ACC112 (cell line): ENCODE measurements around the gene ZFP90.
"Not testable (repeated sequence)": the region's sequence is repeated elsewhere in the genome, so short reads cannot be mapped to it uniquely, and the experiment has no call there.

Source experiments
- H2AFZ ChIP-seq: fragments of 200-600 bp; sonication (generic); one replicate; pipeline ENCODE4 v1.6.0; 2017; ENCODE audit warnings: antibody characterized with exemption, low read length; ENCODE audit not compliant: unreplicated experiment
- H3K27ac ChIP-seq: fragments of 200-600 bp; sonication (generic); 2 replicates; pipeline ENCODE4 v1.5.1; 2014; ENCODE audit warnings: low read depth, mild to moderate bottlenecking, antibody characterized with exemption, low read length, moderate library complexity
- H3K27me3 ChIP-seq: fragments of 200-600 bp; sonication (generic); 2 replicates; pipeline ENCODE4 v1.6.1; 2014; ENCODE audit warnings: mild to moderate bottlenecking, antibody characterized with exemption, low read length, moderate library complexity, mixed read lengths; ENCODE audit not compliant: insufficient read depth
- H3K36me3 ChIP-seq: fragments of 200-600 bp; sonication (generic); 2 replicates; pipeline ENCODE4 v1.6.1; 2016; ENCODE audit warnings: mild to moderate bottlenecking, antibody characterized with exemption, low read length, moderate library complexity, mixed read lengths; ENCODE audit not compliant: insufficient read depth
- H3K4me1 ChIP-seq: fragments of 200-600 bp; sonication (generic); one replicate; pipeline ENCODE4 v1.6.1; 2016; ENCODE audit warnings: low read length, mixed read lengths; ENCODE audit not compliant: insufficient read depth, unreplicated experiment, control insufficient read depth
- H3K4me3 ChIP-seq: fragments of 200-600 bp; sonication (generic); 2 replicates; pipeline ENCODE4 v1.5.1; 2014; ENCODE audit warnings: mild to moderate bottlenecking, low read depth, low read length
- H3K79me2 ChIP-seq: fragments of 200-600 bp; sonication (generic); one replicate; pipeline ENCODE4 v1.6.0; 2016; ENCODE audit warnings: low read length; ENCODE audit not compliant: control insufficient read depth, unreplicated experiment, insufficient read depth

Gene ZFP90

DNA sequence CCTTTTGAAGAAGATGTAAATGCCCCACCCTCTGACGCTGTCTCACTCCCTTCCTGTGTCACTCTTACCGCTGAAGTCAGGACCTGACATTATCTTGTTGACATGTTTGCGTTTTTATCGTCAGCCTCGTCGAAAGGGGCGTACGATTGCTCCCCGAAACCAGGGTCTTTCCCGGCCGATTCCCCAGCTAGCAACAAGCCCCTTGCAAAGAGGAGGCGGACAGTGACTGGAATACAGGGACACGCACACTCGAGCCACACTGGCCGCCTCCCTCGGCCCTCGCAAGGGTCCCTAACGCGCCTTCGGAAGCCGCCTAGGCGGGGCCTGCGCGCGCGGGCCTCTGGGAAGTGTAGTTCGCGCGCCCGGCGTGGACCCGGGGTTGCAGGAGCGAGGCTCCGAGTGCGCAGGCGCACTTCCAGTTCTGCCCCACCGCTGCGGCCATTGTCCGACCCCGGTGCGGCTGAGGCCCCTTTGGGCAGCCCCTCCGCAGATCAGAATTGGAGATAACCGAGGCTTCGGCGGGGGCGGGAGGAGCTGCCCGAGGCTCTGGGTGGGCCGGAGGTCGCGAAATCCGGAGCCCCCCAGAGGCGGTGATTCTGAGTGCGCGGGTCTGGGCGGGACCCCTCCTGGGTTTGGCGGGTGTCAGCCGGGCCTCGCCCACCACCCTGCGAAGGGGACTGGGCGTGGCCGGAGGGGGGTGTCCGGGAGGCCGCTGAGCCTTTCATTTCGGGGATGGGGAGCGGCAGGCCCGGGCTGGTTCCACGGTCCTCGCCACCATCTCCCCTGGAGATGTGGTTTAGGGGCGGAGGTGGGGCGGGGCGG, at the start of gene ZFP90:
Gene ZFP90 (plus strand): TSS at position 412 of the 822 bp plus-strand sequence. CDS start 502 bp downstream, outside the sequence.
- H3K79me2 ChIP-seq: peaks cover 11% of the 10 kb centered on the region
- H3K27me3 ChIP-seq: no peaks in the 10 kb centered on the region
- peak within 1 kb of the TSS; percentile 97 for H2AFZ ChIP-seq
- H3K27ac ChIP-seq: no peak within 1 kb of the TSS
- peak within 1 kb of the TSS; percentile 94 for H3K4me3 ChIP-seq
- H3K36me3 ChIP-seq: peaks cover 19% of the 10 kb centered on the region
- H3K4me1 ChIP-seq: no peaks in the 10 kb centered on the region

- Histone ChIP-seq H3K4me3 (no peak overlapping the region), H3K79me2 (no peaks in the 10 kb centered on the region), H3K27me3 (peaks cover 17% of the 10 kb centered on the region; the same call in 1 of the 2 replicates), H3K27ac (no peak overlapping the region), H3K4me1 (peaks cover 14% of the 10 kb centered on the region), H3K36me3 (no peaks in the 10 kb centered on the region), H2AFZ (no peak overlapping the region)
These were observed 48.7 kb upstream of the ZFP90 start for GRCh38 chr16:68490358-68490757.

DNA sequence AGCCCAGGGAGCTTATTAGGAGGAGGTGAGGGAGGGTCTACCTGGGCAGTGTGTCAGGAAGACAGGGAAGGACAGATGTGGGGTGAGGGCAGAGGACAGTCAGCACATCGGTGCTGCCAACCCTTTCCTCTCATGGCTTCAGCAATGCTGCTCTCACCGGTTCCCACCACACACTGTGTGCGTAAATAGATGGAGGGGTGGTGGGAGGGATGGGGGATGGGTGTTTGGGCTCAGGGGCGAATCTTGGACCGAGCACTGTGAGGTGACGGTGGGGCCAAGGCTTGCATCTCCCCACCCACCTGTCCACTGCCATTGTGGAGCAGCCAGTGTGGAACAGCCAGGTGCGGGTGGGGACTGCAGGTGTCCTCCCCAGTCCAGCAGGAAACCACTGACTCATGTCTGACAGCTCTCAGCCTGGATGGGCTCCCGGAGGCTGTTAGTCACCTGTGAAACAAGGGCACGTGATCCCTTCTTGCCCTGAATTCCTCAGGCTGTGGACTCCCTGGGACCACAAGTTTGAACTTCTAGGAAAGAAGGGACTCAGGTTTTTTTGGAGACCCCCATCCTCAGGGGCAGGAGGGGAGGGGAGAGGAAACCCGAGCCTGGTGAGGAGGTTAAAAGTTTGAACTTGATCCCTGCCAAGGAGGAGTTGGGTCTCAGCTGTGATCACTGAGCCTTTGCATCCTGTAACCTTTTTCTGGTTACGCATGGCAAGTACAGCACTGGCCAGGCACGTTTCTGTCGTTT, 48.1 kb upstream of the ZFP90 start:
- no peaks in the 10 kb centered on the region for H3K79me2 ChIP-seq
- no peak overlapping the region for H3K27ac ChIP-seq
- H3K4me3 ChIP-seq: no peak overlapping the region
- H2AFZ ChIP-seq: no peak overlapping the region
- no peaks in the 10 kb centered on the region for H3K36me3 ChIP-seq
- H3K27me3 ChIP-seq: peaks cover 14% of the 10 kb centered on the region; the same call in 1 of the 2 replicates
- peaks cover 15% of the 10 kb centered on the region for H3K4me1 ChIP-seq

- Histone ChIP-seq H3K4me1 (peaks cover 20% of the 10 kb centered on the region), H3K27ac (no peak overlapping the region)
These were observed 47.5 kb upstream of the ZFP90 start for GRCh38 chr16:68491576-68491950.

GRCh38 chr16:68492151-68492542, 46.9 kb upstream of the ZFP90 start:
- H3K27me3 ChIP-seq: peaks cover 11% of the 10 kb centered on the region; the same call in 1 of the 2 replicates
- H3K36me3 ChIP-seq: no peaks in the 10 kb centered on the region
- H3K79me2 ChIP-seq: no peaks in the 10 kb centered on the region
- no peak overlapping the region for H3K27ac ChIP-seq
- no peak overlapping the region for H2AFZ ChIP-seq
- no peak overlapping the region for H3K4me3 ChIP-seq
- peaks cover 15% of the 10 kb centered on the region for H3K4me1 ChIP-seq

More at GRCh38 chr16:68491576-68491950, 47.5 kb upstream of the ZFP90 start:
- Histone ChIP-seq H3K79me2 (no peaks in the 10 kb centered on the region), H3K36me3 (no peaks in the 10 kb centered on the region), H2AFZ (no peak overlapping the region), H3K4me3 (no peak overlapping the region), H3K27me3 (peaks cover 14% of the 10 kb centered on the region; the same call in 1 of the 2 replicates)

DNA sequence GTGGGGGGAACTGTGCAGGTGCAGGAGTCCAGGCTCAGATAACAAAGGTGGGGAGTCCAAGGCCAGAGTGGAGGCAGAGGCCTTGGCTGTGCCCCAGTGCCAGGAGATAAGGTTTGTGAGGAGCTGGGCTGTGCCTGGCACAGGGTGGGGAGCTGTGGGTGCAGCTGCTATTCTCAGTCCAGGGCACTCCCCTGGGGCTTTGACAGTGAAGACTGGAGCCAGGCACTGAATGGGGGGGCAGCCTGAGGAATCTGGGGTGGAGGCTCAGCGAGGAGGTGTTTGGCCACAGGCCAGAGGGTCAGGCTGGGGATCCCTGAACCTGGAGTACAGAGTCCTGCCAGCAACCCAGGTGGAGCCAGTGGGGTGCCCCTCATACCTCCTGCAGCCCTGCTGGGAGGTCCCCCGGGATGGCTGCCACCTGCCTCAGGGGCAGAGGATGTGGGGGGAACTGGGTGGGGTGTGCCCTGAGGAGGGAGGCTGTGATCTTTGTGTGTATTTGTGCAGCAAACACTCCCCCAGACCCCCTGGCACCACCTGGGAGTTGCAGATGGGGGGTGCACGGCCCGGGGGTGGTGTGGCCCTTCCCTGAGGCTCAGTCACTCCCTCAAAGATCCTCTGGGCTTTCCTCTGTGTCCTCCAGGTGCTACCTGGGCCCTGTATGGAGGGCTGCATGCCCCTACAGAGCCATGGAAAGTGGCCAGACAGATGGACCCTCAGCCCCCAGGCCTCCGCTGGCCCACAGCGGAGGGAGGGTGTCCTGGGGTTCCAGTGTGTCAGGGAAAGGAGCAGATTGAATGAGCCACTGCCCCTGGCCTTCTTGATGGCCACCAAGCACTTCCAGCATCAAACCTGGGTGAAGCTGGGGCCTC, 46.3 kb upstream of the ZFP90 start:
- Histone ChIP-seq H3K79me2 (no peaks in the 10 kb centered on the region), H3K4me3 (no peak overlapping the region), H3K27ac (no peak overlapping the region), H3K27me3 (peaks cover 7% of the 10 kb centered on the region; the same call in 1 of the 2 replicates), H2AFZ (no peak overlapping the region), H3K4me1 (peaks cover 11% of the 10 kb centered on the region), H3K36me3 (no peaks in the 10 kb centered on the region)

- H3K4me1 ChIP-seq: peaks cover 11% of the 10 kb centered on the region
- H3K4me3 ChIP-seq: no peak overlapping the region
- H3K79me2 ChIP-seq: no peaks in the 10 kb centered on the region
- no peak overlapping the region for H2AFZ ChIP-seq
- no peaks in the 10 kb centered on the region for H3K36me3 ChIP-seq
- no peak overlapping the region for H3K27ac ChIP-seq
- H3K27me3 ChIP-seq: 0 out of 2 replicates have a peak, but pooled peaks cover 3% of the 10 kb centered on the region
These were observed 45.5 kb upstream of the ZFP90 start for GRCh38 chr16:68493412-68494070.

GRCh38 chr16:68494261-68494660, 44.8 kb upstream of the ZFP90 start:
- H3K27ac ChIP-seq, H3K79me2 ChIP-seq, H3K4me3 ChIP-seq, H3K27me3 ChIP-seq, H3K36me3 ChIP-seq, H2AFZ ChIP-seq: not testable (repeated sequence)
- H3K4me1 ChIP-seq: peaks cover 11% of the 10 kb centered on the region

GRCh38 chr16:68496689-68497088, 42.4 kb upstream of the ZFP90 start:
- Histone ChIP-seq H3K4me3 (no peak overlapping the region), H3K4me1 (peaks cover 6% of the 10 kb centered on the region), H3K36me3 (no peaks in the 10 kb centered on the region)

DNA sequence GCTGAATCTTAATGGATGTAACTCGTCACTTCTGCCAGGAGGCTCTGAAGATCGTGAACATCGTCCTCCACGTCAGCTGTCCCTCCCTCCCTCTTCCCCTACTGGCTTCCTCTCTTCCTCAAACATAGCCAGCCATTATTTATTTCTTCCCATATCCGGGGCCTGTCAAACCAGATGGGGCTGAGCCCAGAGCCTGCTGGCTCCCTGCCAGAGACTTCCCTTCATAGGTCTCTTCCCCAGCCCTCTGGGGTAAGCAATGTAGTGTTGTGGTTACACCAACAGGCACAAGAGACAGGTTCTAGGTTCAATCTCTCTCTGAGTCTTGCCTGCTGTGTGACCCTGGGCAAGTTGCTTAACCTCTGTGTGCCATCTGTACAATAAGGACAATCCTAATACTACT, 40.1 kb upstream of the ZFP90 start:
- H3K27ac ChIP-seq: no peak overlapping the region
- no peaks in the 10 kb centered on the region for H3K36me3 ChIP-seq
- H3K4me1 ChIP-seq: peaks cover 6% of the 10 kb centered on the region
- H3K79me2 ChIP-seq: no peaks in the 10 kb centered on the region
- peaks cover 23% of the 10 kb centered on the region for H3K27me3 ChIP-seq
- H2AFZ ChIP-seq: no peak overlapping the region
- no peak overlapping the region for H3K4me3 ChIP-seq

More at GRCh38 chr16:68496689-68497088, 42.4 kb upstream of the ZFP90 start:
- no peak overlapping the region for H3K27ac ChIP-seq
- H2AFZ ChIP-seq: no peak overlapping the region
- peaks cover 13% of the 10 kb centered on the region for H3K27me3 ChIP-seq
- no peaks in the 10 kb centered on the region for H3K79me2 ChIP-seq
